HTERT RPE-1 (cell line): ENCODE results near the gene MYCBPAP.

Source experiments
- in situ Hi-C: fragments of 300-500 bp; cut with MboI; formaldehyde crosslinking; loops from 4 replicates; pipeline ENCODE4 v1.14.3; 2020; ENCODE audit warnings: low sequenced_read_pairs

MYCBPAP gene

DNA sequence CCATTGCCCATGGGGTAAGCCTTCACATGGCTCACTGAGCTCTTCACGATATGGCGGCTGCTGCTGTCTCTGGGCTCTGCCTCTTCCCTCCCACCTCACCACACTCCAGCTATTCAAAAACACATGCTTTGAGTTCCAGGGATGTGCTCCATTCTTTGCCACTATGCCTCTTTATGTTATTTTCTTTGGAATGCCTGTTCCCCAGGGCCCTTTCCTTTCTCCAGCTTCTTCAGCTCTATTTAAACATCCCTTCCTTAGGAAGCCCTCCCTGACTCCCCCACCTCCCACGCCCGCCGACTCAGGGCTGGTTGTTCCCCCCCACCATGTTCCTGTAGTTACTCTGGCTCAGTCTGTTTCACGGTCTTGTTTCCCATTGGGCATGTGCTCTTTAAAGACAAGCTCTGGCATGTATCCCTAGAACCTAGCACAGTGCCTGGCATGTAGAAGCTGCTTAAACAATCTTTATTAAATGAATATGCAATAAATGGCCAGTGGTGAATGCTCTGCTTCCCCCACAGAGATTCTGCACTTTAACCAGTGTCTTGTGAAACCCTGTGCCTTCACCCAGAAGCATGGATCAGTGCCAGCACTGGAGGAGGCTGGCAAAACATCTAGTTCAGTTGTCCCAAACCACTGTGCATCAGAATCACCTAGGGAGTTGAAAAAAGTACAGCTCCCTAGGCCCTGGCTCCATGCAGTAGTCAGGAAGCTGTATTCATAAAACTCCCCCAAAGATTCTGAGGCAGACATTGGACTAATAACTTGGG is 6.9 kb downstream of the MYCBPAP start:
- in situ Hi-C loops: no loop called here

DNA sequence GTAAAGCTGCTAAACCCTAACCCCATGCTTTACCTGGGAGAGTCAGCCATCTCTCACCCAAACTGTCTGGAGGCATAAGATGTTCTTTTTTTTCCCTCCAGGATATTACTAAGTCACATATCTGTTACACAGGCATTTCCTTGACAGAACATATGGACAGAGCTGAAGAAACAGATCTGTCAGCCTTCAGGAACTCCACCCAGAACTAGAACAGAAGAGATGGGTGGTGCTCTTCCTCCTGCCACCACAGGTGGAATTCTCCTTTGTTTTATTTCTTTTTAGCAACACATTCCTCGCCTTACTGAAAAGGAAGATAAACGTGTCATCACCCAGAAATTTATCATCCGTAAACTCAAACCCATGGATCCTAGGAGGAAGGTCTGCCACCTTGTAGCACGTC is 8.8 kb downstream of the MYCBPAP start:
- in situ Hi-C loops: no loop called here

GRCh38 chr17:50517504-50518383 is 9.5 kb downstream of the MYCBPAP start:
- in situ Hi-C loops: no loop called here

DNA sequence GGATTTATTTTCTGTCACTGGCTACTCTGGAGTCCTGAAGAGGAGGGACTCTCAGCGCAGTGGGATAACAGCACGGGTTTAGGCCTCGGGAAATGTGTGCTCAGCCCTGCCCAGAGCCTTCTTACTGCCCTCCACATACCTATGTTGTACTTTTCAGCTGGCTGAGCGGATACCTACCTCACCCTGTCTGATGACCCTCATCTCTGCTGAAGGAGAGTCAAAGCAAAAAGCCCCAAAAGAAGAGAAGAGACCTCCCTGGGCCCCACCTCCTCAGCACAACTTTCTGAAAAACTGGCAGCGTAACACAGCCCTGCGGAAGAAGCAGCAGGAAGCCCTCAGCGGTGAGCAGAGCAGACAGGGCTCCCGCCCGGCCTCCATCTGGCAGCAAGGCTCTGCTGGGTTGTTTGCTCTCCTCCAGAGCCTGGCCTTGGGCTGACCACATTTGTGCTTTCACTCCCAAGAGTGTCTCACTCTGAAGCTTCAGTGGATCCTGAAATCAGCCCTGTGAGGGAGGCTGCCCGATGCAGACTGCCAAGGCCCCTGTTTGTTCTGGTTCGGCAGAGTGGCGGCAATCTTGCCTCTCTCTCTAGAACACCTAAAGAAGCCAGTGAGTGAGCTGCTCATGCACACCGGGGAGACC is 10.3 kb downstream of the MYCBPAP start:
- in situ Hi-C loops: no loop called here

DNA sequence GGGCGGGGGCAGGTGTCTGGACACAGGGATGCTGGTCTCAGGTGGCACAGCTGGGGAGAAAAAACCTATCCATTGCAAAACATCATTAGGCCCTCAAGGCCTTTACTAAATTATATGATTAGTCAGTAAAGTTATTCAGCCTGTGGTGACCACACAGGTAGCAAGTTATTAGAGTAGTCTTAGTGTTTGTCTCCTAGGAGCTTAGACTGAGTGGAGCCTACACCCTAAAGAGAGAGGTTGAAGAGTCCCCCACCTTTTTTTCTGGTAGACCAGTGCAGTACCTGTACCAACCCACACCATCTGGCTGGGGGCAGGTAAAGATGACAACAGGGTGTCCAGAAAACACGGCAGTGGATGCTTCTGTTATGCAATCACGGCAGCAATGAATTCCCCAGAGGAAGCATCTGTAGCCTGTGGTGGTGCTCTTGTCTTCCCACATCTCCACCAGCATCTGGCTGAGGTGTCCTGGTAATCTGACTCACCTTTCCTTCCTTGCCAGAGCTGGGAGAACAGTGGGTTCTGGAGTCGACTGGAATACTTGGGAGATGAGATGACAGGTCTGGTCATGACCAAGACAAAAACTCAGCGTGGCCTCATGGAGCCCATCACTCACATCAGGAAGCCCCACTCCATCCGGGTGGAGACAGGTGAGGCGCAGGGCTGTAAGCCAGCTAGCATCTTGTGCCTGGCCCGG is 11.0 kb downstream of the MYCBPAP start:
- in situ Hi-C loops: no loop called here

GRCh38 chr17:50520483-50520882 is 12.2 kb downstream of the MYCBPAP start:
- in situ Hi-C loops: no loop called here

- in situ Hi-C loops: no loop called here
These were observed 13.3 kb downstream of the MYCBPAP start for GRCh38 chr17:50521514-50521913.

- in situ Hi-C loops: no loop called here
These were observed 14.5 kb downstream of the MYCBPAP start for GRCh38 chr17:50522766-50523165.

DNA sequence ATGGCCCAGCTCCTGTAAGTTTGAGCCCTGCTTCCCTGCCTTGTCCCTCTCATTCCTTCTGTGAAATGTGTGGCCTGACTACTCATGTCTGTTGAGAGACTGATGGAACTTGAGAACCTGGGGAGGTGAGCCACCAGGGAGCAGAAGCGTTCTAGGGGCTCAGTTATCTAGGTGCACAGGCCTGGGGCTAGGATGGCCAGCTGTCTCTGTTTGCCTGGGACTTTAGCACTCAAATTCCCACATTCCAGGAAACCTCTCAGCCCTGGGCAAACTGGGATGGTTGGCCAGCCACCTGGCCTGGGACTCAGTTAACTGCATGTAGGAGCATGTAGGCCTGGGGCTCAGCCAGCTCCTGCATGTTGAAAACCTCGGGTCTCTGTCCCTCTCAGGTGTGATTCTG is 15.0 kb downstream of the MYCBPAP start:
- in situ Hi-C loops: no loop called here

GRCh38 chr17:50524838-50525237 is 16.6 kb downstream of the MYCBPAP start:
- in situ Hi-C loops: no loop called here

DNA sequence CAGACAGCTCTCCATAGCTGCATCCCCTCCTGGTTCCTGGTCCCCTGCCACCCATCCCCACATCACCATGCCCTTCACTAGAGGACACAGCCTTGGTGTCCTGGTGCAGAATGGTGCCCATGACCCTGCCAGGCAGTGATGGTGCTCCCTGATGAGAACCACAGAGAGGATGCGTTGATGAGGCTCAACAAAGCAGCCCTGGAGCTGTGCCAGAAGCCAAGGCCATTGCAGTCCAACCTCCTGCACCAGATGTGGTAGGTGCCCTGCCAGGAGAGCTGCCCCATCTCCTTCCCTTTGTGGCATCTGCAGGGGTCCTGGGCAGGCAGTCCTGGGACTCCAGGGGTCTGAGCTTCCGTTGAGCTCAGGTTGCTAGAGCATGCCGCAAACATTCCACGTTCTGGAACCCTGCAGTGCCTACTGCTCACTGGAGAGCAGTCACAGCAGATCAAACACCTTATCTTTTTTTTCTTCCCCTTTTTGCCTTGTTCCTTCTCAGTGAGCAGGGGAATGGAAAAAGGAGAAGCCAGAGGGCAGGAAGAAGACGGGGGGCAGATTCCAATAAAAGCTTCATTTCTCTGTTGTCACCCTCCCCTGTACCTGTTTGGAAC is 19.0 kb downstream of the MYCBPAP start:
- in situ Hi-C loops: no loop called here

GRCh38 chr17:50527949-50528474 is 19.8 kb downstream of the MYCBPAP start:
- in situ Hi-C loops: no loop called here

- in situ Hi-C loops: no loop called here
These were observed 21.6 kb downstream of the MYCBPAP start for GRCh38 chr17:50529849-50530248.

GRCh38 chr17:50531428-50532025 is 23.3 kb downstream of the MYCBPAP start:
- in situ Hi-C loops: no loop called here

DNA sequence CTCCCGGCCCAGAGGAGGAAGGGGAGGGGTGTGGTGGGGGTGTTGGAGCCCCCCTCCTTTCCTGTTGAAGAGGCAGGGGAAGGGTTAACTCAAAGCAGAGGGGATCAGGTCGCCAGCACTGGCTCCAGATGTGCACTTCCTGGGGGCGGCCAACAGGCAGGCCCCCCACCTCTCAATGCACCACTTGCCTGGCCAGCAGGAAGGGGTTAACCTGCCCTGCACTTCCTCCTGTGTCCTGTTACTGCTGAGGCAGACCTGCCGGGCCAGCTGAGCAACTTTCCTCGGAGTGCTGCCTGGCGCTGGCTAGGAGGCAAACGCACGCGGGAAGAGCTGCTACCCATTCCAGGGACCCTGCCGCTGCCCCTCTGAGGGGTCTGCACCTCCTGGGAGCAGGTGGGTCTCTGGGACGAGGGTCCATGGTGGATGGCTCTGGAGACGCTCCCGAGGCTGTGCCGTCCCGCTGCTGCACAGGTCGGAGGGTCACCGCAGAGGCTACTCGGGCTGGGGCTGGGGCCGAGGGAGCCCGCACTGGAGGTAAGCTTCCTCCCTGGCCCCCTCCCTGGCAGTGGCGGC is 24.3 kb downstream of the MYCBPAP start, which contains the start of gene EPN3:
Gene EPN3 (plus strand): TSS at position 284 of the 573 bp plus-strand sequence. CDS start 3,822 bp downstream, outside the sequence.
- in situ Hi-C loops: no loop called here

- in situ Hi-C loops: no loop called here
These were observed 24.9 kb downstream of the MYCBPAP start for GRCh38 chr17:50533185-50533584.

- in situ Hi-C loops: no loop called here
These were observed 25.5 kb downstream of the MYCBPAP start for GRCh38 chr17:50533720-50534148.

- in situ Hi-C loops: no loop called here
These were observed 26.2 kb downstream of the MYCBPAP start for GRCh38 chr17:50534222-50534978.

GRCh38 chr17:50534979-50535326 is 26.7 kb downstream of the MYCBPAP start:
- in situ Hi-C loops: no loop called here
